A549 (cell line): Measurements from ENCODE around the gene CCDC40. TPM values are rescaled to one million over a fixed set of nuclear protein-coding genes. Genes with fewer than 3 reads are reported as not detected.
A peak's percentile ranks its signal among the peaks of the same experiment; 100 is the strongest.

Experiments used
- ATAC-seq, 2 experiments: fragments of 200-7000 bp in 1 of 2; fragments of >200 bp in 1 of 2; cut with Nextera tagmentation in 1 of 2; cut with Tn5 transposase in 1 of 2; 3 replicates each; pipeline versions ENCODE4 v1.8.0 to v1.9.1; 2018 to 2020; ENCODE audit warnings: mild to moderate bottlenecking in 1 of 2, moderate library complexity in 1 of 2
- CTCF ChIA-PET: fragments of 300-600 bp; sonication (Branson Sonifier 250); formaldehyde crosslinking; extraction: SDS; loops from one replicate; lab custom pipeline; 2021; ENCODE audit warnings: antibody characterized with exemption, inconsistent platforms; lab: Yijun Ruan, JAX
- POLR2A ChIA-PET: fragments of 350-600 bp; formaldehyde crosslinking; extraction: SDS; loops from one replicate; lab custom pipeline; 2021; ENCODE audit warnings: antibody characterized with exemption, inconsistent platforms; lab: Yijun Ruan, JAX
- DNase-seq, 2 experiments: peaks; one replicate each; pipeline versions ENCODE4 v3.0.0 to v3.0.0-alpha.2; 2011 to 2016; ENCODE audit warnings: low read depth in 1 of 2, low spot score in 1 of 2
- FAIRE-seq: peaks from 2 replicates; lab custom pipeline; 2011; peaks lifted over from hg19 to GRCh38; lab: Jason Lieb, UNC
- H3K27ac ChIP-seq, 2 experiments: fragments of >200 bp; sonication (Bioruptor Twin); formaldehyde crosslinking; 3 replicates each; pipeline ENCODE4 v1.5.1; 2016 to 2017
- H3K4me1 ChIP-seq: fragments of >200 bp; sonication (Bioruptor Twin); formaldehyde crosslinking; 3 replicates; pipeline ENCODE4 v1.6.1; 2016
- H3K4me2 ChIP-seq: fragments of >200 bp; sonication (Bioruptor Twin); formaldehyde crosslinking; 3 replicates; pipeline ENCODE4 v1.6.1; 2016
- H3K4me3 ChIP-seq: fragments of >200 bp; sonication (Bioruptor Twin); formaldehyde crosslinking; 3 replicates; pipeline ENCODE4 v1.5.1; 2016
- H3K9me3 ChIP-seq: fragments of >200 bp; sonication (Bioruptor Twin); formaldehyde crosslinking; 3 replicates; pipeline ENCODE4 v1.6.1; 2016
- BHLHE40 ChIP-seq: IDR thresholded peaks from 2 replicates; pipeline ENCODE4 v1.6.1; 2012; ENCODE audit warnings: low read depth, low read length, inconsistent platforms
- CEBPB ChIP-seq, 2 experiments: fragments of >200 bp in 1 of 2; sonication (Bioruptor Twin) in 1 of 2; formaldehyde crosslinking in 1 of 2; IDR thresholded peaks; 2 replicates each; pipeline ENCODE4 v1.6.1; 2012 to 2016
- CTCF ChIP-seq: fragments of >200 bp; sonication (Bioruptor Twin); formaldehyde crosslinking; IDR thresholded peaks from 3 replicates; pipeline ENCODE4 v1.5.1; 2016
- E2F6 ChIP-seq: IDR thresholded peaks from 2 replicates; pipeline ENCODE4 v1.6.1; 2012; ENCODE audit warnings: low read depth, borderline replicate concordance
- EHF ChIP-seq: fragments of 250-450 bp; sonication (Bioruptor Pico); IDR thresholded peaks from 2 replicates; pipeline ENCODE4 v1.5.0; 2020; ENCODE audit warnings: mild to moderate bottlenecking
- EP300 ChIP-seq, 2 experiments: fragments of >200 bp; sonication (Bioruptor Twin); formaldehyde crosslinking; IDR thresholded peaks; 2 replicates in 1 of 2; 3 replicates in 1 of 2; pipeline ENCODE4 v1.6.1; 2016 to 2017
- FOSL2 ChIP-seq, 2 experiments: fragments of 450-650 bp in 1 of 2; fragments of >200 bp in 1 of 2; sonication (Bioruptor Twin) in 1 of 2; formaldehyde crosslinking; IDR thresholded peaks; 2 replicates each; pipeline versions ENCODE4 v1.5.0 to v1.6.1; 2016 to 2020; ENCODE audit warnings: mild to moderate bottlenecking in 1 of 2, moderate library complexity in 1 of 2
- JUN ChIP-seq, 2 experiments: fragments of >200 bp; sonication (Bioruptor Twin); formaldehyde crosslinking; IDR thresholded peaks; 2 replicates in 1 of 2; 3 replicates in 1 of 2; pipeline ENCODE4 v1.6.1; 2016 to 2017
- KDM5A ChIP-seq: fragments of 200-600 bp; sonication (generic); IDR thresholded peaks from 2 replicates; pipeline ENCODE4 v1.6.1; 2016; ENCODE audit warnings: antibody characterized with exemption, mild to moderate bottlenecking
- MAFK ChIP-seq: fragments of 450-650 bp; IDR thresholded peaks from 2 replicates; pipeline ENCODE4 v1.6.1; 2014; ENCODE audit not compliant: partially characterized antibody
- NPAS2 ChIP-seq: fragments of 250-450 bp; sonication (Bioruptor Pico); IDR thresholded peaks from 2 replicates; pipeline ENCODE4 v1.8.0; 2022; ENCODE audit warnings: mild to moderate bottlenecking, moderate library complexity, borderline replicate concordance
- PBX3 ChIP-seq: IDR thresholded peaks from 2 replicates; pipeline ENCODE4 v1.6.1; 2012
- RAD21 ChIP-seq, 2 experiments: fragments of >200 bp in 1 of 2; sonication (Bioruptor Twin) in 1 of 2; formaldehyde crosslinking in 1 of 2; IDR thresholded peaks in 1 of 2; conservative IDR thresholded peaks in 1 of 2; 2 replicates in 1 of 2; 3 replicates in 1 of 2; pipeline ENCODE4 v1.6.1; 2012 to 2018; ENCODE audit warnings: inconsistent platforms in 1 of 2
- REST ChIP-seq: fragments of 200-600 bp; sonication (generic); IDR thresholded peaks from 2 replicates; pipeline ENCODE4 v1.6.1; 2016; ENCODE audit warnings: antibody characterized with exemption, mild to moderate bottlenecking, moderate library complexity
- RNF2 ChIP-seq: fragments of 200-600 bp; sonication (generic); IDR thresholded peaks from 2 replicates; pipeline ENCODE4 v1.6.1; 2016; ENCODE audit warnings: low read depth, mild to moderate bottlenecking, antibody characterized with exemption, moderate library complexity, borderline replicate concordance
- SMC3 ChIP-seq: fragments of >200 bp; sonication (Bioruptor Twin); formaldehyde crosslinking; IDR thresholded peaks from 3 replicates; pipeline ENCODE4 v1.6.1; 2018; ENCODE audit warnings: inconsistent platforms
- USF2 ChIP-seq: fragments of 450-650 bp; IDR thresholded peaks from 2 replicates; pipeline ENCODE4 v1.6.1; 2014; ENCODE audit warnings: antibody characterized with exemption
- WGBS: methylation state at CpG from one replicate; pipeline ENCODE4 v1.1.6; 2017; ENCODE audit errors: missing lambda C conversion rate; 5-methylcytosine and 5-hydroxymethylcytosine counted together
- polyA plus RNA-seq, 4 experiments: library from polyadenylated mRNA; depleted of rRNA in 3 of 4; stranded (reverse); fragments of >200 nt; fragmentation: RNase III in 1 of 4; extraction: RNeasy Plus Mini Kit Qiagen cat#74134 plus additional on column Dnase treatment in 1 of 4; gene quantifications; 2 replicates in 3 of 4; 3 replicates in 1 of 4; pipeline ENCODE4 v1.2.3, GENCODE V29; 2011 to 2017

The CCDC40 gene
- polyA plus RNA-seq, 2 of the 4 experiments (the other 2 are of a cell fraction): 5.9 to 11.3 TPM

- TF ChIP-seq CTCF (peak; percentile 35; the same call in 2 of the 3 replicates), MAFK (no peak), RNF2 (no peak)
Measured at GRCh38 chr17:79991924-79992648, 44.4 kb upstream of the CCDC40 start (continued).

- 60% methylated on average over 10 of the region's 10 CpGs for WGBS
- Histone ChIP-seq H3K4me2 (peak overlapping the region; percentile 99), H3K9me3 (no peaks in the 10 kb centered on the region), H3K4me3 (peak overlapping the region; percentile 51), H3K4me1 (peaks cover 70% of the 10 kb centered on the region), H3K27ac (peak overlapping the region; percentile 89 to 95)
- POLR2A ChIA-PET: interaction anchor here (0.7 to 4.1 kb wide), 8 partner anchors 14 to 198 kb away, joined by 3 to 38 read pairs (median 10); partner anchors contain the start of genes CBX4 and CBX8
- ATAC-seq (peak; percentile 32 to 33), FAIRE-seq (no peak), DNase-seq (no peak)
- no peak for TF ChIP-seq FOSL2 (IDR thresholded peaks at IDR 0.05)
- TF ChIP-seq FOSL2 (CRISPR knock-in tag; IDR thresholded peaks at IDR 0.05): no peak
- no peak for TF ChIP-seq MAFK
- TF ChIP-seq REST: no peak
- TF ChIP-seq EHF: no peak
- 0 out of 2 replicates have a peak, but pooled peaks have one; percentile 23 for TF ChIP-seq NPAS2 (CRISPR knock-in tag)
- TF ChIP-seq, all 56 proteins: peak for 1
- CTCF ChIA-PET: interaction anchor here (0.6 to 7.5 kb wide), 28 partner anchors 10 to 252 kb away, joined by 3 to 154 read pairs (median 5); partner anchors contain the start of genes CBX4, CBX8 and GAA
Measured at GRCh38 chr17:79992649-79993389, 43.6 kb upstream of the CCDC40 start.

GRCh38 chr17:79993390-79994227, 42.8 kb upstream of the CCDC40 start:
- ChIA-PET POLR2A (interaction anchor here (0.7 to 4.1 kb wide), 7 partner anchors 41 to 199 kb away, joined by 3 to 38 read pairs (median 12); partner anchors contain the start of genes CBX4 and CBX8), CTCF (interaction anchor here (1.0 to 7.5 kb wide), 20 partner anchors 11 to 271 kb away, joined by 3 to 154 read pairs (median 5); partner anchors contain the start of genes CBX4, CBX8 and GAA)
- Histone ChIP-seq H3K4me3 (no peak overlapping the region), H3K27ac (peak overlapping the region; percentile 89 to 95), H3K4me2 (peak overlapping the region; percentile 99), H3K4me1 (peaks cover 64% of the 10 kb centered on the region), H3K9me3 (no peaks in the 10 kb centered on the region)
- DNase-seq (peak; percentile 85 to 96), ATAC-seq (peak; percentile 66 to 74), FAIRE-seq (no peak)
- 26% methylated on average over 21 of the region's 22 CpGs for WGBS
- TF ChIP-seq SMC3 (0 out of 3 replicates have a peak, but pooled peaks have one; percentile 18), RAD21 (conservative IDR thresholded peaks at IDR 0.05 in 1 of 2, IDR thresholded peaks at IDR 0.05 in 1 of 2) (peak in 1 of 2 experiments; percentile 39; a peak in 1 of 5 replicates), E2F6 (peak; percentile 76; the same call in 1 of the 2 replicates), RNF2 (no peak), CEBPB (IDR thresholded peaks at IDR 0.05) (peak; percentile 77 to 88), USF2 (peak; percentile 81), PBX3 (no peak), BHLHE40 (peak; percentile 70), JUN (IDR thresholded peaks at IDR 0.05) (peak; percentile 72 to 95), EP300 (IDR thresholded peaks at IDR 0.05) (peak; percentile 67 to 74; a peak in 3 of 5 replicates), FOSL2 (IDR thresholded peaks at IDR 0.05) (0 out of 2 replicates have a peak, but pooled peaks have one; percentile 12), FOSL2 (CRISPR knock-in tag; IDR thresholded peaks at IDR 0.05) (peak; percentile 45; the same call in 1 of the 2 replicates), KDM5A (no peak)
